Fibroblast of lung (primary cell): Measurements from ENCODE around the gene MS4A4E.

Source experiments
- CTCF ChIP-seq, 2 donors: IDR thresholded peaks in 1 of 2; conservative IDR thresholded peaks in 1 of 2; 1 replicate in 1 of 2; 2 replicates in 1 of 2; pipeline ENCODE4 v1.5.1; 2011 to 2012; ENCODE audit warnings: low read length in 2 of 2, control low read depth in 1 of 2, inconsistent platforms in 1 of 2, low read depth in 1 of 2, mild to moderate bottlenecking in 1 of 2
- EZH2 ChIP-seq: IDR thresholded peaks from 2 replicates; pipeline ENCODE4 v1.5.1; 2012; ENCODE audit warnings: low read length, control low read depth, mild to moderate bottlenecking; ENCODE audit errors: missing control alignments

- TF ChIP-seq CTCF (conservative IDR thresholded peaks at IDR 0.05 in 1 of 2, IDR thresholded peaks at IDR 0.05 in 1 of 2; ENCODE audit: low read depth in 1 of 2, low read length in 2 of 2): no peak
- no peak for TF ChIP-seq EZH2
These were observed 36.3 kb downstream of the MS4A4E start for GRCh38 chr11:60206616-60207015.
